Fibroblast of skin of scalp (primary cell): ENCODE measurements around the gene PLXNA4.
A peak's percentile ranks its signal among the peaks of the same experiment; 100 is the strongest.

Experiments used
- DNase-seq: peaks from one replicate; pipeline ENCODE4 v3.0.0-alpha.2; 2013

Gene PLXNA4

DNA sequence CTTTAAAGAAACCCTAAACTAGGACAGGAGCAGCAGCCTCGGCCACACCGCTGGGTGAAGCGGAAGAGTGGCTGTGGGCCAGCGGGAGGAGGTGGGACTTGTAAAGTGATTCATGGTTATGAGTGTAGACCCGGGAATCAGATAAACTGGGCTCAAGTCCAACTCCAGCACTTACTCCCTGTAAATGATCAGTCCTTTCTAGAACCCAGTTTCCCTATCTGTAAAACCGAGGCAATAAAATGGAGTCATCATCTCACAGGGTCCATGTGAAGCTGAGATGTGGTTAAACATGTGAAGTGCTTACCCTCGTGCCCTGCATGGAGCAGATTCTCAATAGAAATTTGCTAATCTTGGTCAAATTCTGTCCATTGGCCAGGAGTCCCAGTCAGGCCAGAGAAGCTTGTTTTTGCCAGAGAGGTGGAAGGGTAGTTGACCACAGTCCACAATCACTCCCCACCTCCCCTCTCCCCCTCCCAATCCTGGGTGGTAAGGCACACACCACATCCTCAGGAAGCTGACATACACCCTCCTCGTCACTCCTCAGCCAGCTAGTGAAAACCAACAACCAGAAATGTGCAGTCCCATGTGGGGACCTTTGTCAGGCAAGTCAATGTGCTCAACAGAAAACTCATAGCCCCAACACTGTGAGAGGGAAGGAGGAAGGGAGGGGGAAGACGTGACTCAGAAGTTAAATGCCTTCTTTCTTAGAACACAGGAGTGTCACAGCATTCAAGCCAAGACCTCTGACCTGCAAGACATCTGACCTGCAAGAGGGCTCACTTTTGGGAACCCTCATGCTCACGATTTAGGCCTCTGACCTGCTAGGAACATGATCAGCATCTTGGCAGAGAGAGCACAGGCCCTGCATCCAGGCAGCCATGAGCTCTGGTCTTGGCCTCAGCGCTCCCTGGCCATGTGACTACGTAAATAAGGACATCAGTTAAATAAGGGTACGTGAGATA lies 145.1 kb downstream of the PLXNA4 start:
- peak; percentile 89 for DNase-seq

DNA sequence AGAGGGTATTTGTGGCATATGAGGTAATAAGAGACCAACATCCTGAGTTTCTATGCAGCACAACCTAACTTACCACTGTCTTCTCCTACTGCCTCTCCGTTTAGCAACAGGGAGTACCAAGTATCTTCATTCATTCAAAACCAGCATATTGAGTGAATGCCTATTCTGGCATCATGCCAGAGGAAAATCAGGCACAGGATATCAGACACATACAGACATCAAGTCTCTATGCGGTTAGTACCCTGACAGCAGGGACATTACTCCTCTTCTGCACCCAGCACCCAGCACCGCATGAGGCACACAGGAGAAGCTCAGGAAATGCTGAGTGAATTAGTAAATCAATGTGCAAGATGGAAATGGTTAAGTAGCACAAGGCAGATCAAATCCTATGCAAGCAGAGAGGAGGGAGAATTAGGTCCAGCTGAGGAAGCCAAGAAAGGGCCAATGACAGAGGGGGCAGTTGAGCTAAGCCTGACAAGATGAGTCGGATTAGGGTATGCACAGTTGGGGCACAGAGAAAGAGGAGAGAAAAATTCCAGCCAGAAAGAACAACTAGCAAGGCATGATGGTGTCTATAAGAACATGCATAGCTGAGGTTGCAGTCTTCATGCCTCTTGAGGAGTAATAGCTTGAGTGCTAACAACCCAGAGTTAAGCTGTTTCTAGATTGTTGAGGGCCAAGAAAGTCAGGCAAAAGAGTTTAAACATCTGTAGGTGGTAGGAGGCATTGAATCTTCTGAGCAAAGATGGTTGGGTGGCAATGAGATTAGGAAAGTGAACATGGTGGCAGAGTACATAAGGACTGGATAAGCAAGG lies 146.0 kb downstream of the PLXNA4 start:
- DNase-seq, result peak; percentile 30

DNA sequence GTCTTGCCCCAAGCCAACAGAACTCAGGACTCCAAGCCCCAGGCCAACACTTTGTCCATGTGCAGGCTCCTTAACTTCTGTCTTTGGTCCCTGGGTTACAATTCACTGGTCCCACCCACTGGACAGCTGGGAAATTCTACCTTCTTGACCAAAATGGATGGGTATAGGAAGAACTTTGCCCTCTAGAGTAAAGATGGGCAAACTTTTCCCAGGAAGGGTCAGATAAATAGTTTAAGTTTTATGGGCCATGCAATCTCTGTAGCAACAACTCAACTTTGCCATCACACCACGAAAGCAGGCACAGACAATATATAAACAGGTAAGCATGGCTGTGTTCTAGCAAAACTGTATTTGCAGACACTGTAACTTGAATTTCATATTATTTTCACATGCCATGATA lies 147.1 kb downstream of the PLXNA4 start:
- no peak for DNase-seq

DNA sequence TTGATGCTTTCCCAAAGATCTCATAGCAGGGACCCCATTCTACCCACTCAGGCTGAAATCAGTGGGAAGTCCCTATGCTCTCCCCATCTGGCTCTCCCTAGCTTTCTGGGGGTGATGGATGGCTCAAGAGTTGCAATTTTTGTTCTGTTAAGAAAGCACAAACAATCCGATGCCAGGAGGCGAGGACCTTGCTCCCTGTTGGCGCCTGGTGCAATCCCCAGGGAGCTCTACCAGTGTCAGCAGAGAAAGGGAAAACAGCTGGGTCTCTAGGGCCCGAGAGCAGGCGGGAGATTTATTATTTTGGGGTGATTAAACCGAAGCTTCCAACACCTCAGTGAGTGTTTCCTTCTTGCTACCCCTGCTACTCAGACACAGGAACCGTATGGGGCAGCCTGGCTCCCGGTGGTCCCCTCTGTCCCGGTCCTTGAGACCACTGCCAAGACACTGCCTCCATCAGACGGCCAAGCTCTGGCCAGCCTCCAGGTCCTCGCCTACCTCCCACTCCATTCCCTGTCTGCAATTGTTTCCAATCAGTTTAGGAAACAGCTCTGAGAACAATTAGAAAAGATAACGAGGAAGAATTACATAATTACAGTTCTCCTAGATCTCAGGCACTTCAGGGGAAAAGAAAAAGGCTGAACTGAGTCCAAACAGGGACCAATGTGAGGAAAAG lies 147.9 kb downstream of the PLXNA4 start:
- DNase-seq, result no peak

DNA sequence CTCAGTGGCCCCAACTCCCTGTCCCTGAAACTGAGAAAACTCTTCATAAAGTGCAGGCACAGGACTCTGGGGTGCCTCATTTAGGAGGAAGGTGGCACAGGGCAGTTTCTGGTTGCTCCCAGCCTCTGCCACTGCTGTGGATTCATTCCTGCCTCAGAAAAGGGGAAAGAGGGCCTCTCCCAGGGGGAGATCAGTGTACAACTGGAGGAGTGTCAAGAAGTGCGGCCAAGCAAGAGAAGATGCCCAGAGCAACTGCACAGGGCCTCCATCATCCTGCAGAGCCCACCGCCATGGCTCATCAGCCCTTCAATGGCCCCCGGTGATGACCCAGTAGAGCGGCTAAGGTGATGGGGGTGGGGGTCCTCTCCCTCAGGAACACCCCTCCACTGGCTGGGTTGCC lies 150.3 kb downstream of the PLXNA4 start:
- no peak for DNase-seq

DNA sequence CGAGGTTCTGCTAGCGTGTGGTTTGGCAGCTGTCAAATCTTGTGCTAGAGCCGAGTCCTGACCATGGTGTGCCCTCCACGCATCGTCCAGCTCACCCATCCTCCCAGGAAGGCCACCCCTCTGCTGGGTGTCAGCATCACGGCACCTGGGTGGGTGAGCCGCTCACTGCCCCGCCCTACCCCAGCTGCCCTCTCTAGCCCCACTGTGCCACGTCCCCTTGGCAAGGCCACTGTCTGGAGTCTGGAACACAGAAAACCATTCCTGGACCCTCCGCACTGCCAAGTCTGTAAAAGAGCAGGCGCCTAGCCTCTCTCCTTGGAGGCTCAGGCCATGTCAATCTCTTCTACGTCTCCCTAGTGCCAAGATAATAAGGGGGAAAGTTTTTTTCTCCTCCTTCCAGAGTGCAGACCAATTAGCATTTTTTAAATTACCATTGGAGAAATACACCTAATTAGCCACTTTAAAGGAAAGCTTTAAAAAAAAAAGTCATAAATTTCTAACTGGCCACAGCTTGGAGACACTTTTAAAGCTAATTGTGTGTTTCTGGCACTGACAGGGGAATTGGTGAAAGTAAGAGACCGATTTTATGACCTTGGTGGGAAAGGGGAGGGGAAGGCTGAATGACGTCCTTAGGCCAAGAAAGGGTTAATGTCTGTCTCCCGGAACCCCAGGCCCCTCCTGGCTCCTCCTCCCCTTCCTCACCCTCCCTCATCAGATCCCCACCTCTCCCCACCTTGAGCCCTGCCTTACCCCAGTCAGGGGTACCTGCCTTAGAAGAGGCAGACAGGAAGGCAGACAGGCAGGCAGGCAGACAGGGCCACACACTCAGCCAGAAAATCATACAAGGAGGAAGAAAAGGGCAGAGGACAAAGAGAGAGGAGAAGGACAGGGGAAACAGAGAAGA lies 151.2 kb downstream of the PLXNA4 start:
- no peak for DNase-seq

- no peak for DNase-seq
These were observed 152.0 kb downstream of the PLXNA4 start for GRCh38 chr7:132424277-132424676.

DNA sequence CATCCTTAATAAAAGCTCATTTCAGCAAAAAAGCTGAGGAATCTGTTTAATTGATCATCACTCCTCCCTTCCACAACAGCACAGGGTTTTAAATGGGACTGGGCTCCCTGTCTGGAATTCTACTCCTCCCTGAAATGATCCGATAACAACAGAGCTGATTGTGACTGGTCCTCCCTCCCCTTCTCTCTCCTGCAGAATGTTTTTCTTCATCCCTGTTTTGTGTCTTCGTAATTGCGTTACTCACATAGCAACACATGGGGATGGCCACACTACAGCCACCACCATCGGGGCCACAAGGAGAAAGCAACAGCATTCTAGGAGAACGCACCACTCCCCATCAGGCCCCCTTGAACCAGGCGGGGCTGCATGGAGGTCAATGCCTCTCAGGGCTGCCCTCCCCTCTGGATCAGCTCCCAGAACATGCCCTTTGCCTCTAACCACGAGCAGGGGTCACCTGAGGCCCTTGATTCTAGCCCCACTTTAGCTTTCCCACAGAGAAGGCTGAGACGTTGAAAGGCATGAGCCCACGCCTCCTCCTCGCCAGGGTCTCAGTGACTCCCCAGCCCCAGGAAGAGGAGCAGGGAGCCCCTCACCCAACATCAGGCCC lies 152.6 kb downstream of the PLXNA4 start:
- no peak for DNase-seq

DNA sequence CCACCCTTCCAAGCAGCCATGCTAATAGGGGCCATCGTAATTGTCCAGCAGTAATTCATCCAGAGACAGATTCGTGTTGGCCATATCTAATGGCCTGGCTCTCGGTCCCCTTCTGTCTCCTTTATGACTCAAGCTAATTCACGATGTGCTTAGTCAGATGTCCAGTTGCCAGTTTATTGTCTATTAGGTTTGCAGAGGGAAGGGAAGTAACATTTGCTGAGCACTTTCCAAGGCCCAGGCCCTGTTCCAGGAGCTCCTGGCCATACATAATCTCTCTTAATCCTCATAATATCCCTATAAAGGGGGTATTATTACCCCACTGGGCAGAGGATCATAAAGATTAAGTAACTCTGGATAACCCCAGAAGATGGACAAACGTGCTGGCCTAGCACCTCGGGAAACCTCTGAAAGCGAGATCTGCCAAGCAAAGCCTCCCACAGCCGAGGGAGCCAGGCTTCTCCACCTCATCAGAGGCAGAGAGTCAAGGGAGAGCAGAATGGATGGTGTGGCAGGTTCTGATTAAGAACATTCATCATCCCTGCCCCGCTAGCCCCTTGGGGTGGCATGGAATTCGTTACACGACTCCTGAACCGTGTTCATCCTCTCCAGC lies 153.7 kb downstream of the PLXNA4 start:
- DNase-seq, result no peak

DNA sequence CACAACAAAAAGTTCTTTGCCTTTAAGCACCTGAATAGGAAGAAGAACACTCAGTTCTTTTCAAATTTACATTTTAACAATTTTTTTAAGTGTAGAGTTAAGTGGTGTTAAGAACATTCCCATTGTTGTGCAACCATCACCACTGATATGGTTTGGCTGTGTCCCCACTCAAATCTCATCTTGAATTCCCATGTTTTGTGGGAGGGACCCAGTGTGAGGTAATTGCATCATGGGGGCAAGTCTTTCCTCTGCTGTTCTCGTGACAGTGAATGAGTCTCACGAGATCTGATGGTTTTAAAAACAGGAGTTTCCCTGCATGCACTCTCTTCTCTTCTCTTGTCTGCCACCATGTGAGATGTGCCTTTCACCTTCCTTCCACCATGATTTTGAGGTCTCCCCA lies 155.7 kb downstream of the PLXNA4 start:
- no peak for DNase-seq

GRCh38 chr7:132419542-132419941 lies 156.7 kb downstream of the PLXNA4 start:
- peak; percentile 51 for DNase-seq

GRCh38 chr7:132418840-132419239 lies 157.4 kb downstream of the PLXNA4 start:
- no peak for DNase-seq

GRCh38 chr7:132417103-132417906 lies 159.0 kb downstream of the PLXNA4 start:
- DNase-seq, result no peak

DNA sequence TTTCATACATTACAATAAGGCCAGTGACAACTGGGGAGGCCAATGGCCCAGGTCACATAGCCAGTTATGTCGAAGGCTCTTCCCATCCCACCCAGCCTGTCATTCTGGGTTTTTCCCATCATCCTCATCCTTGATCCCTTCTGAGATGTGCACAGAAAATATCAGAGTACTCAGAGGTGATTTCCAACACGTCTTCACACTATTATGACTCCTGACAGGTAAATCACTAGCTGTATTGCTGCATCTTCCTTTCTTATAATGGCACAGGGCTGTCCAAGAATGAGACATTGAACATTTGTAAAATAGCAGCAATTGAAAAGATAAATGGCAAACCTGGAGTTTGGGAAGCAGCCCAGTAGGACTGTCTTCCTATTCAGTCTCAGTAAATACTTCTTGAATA lies 159.9 kb downstream of the PLXNA4 start:
- no peak for DNase-seq

DNA sequence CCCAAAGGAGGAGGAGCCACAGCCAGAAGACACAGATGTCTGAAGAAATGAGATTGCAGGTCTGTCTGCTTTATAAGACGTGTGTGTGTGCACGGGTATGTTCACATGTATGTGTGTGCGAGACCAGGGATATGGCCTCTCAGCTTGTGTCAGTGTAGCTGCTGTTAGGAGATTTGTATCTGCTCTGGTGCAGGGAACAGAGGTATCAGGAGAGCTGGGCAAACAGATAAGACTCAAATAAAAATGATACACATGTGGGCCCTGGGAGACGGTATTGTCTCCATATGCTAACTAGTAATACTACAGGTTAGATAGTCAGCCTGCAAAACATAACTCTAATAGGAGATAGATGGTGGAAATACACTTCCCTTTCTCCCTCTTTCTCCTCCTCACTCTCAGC lies 161.0 kb downstream of the PLXNA4 start:
- DNase-seq, result no peak

GRCh38 chr7:132414857-132415256 lies 161.4 kb downstream of the PLXNA4 start:
- DNase-seq, result no peak

DNA sequence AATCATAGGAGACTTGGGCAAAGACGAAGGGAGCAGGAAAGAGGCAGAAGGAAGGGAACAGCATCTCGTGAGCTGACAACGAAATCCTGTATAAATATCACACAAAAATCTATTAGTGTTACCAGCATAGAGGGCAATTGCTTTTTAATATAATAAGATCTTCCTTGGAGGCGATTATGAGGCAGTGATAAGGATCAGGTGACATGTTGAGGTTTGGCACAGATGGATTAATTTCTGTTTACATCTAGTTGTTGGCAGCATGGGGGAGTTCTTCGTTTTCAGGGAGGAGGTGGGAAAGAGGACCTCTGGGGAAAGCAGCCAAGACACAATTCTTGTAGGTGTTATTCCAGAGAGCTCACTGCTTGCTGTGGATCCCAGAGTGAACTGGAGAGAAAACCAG lies 163.8 kb downstream of the PLXNA4 start:
- no peak for DNase-seq

- no peak for DNase-seq
These were observed 165.3 kb downstream of the PLXNA4 start for GRCh38 chr7:132410861-132411541.

DNA sequence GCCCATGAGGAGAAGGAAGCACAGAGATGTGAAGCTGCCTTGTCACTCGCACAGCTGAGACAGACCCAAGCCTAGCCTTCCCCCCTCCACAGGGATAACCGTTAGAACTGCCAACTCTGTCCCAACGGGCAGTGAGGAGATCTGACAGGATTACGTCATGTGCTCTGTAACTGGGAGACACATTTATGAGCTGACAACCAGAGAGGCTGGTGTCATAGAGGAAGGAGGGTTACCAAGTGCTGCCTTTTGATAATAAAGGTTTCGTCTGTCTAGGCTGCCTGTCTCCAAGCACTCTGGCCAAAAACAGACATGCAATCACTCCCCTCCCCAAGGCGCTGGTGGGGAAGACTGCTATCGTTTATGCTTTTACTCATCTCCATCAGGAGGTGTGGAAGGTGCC lies 165.9 kb downstream of the PLXNA4 start:
- no peak for DNase-seq

- DNase-seq, result no peak
These were observed 168.5 kb downstream of the PLXNA4 start for GRCh38 chr7:132407764-132408163.
